Measurements from ENCODE around the gene DLG2.

- TF ChIP-seq HMG20B (CRISPR knock-in tag; IDR thresholded peaks at IDR 0.05) (no peak), EZH2 (IDR thresholded peaks at IDR 0.05; ENCODE audit: borderline replicate concordance, low read depth, low read length) (no peak), CBX8 (IDR thresholded peaks at IDR 0.05; ENCODE audit: borderline replicate concordance, extremely low read depth, low read depth, low read length, poor library complexity, severe bottlenecking) (no peak), PML (IDR thresholded peaks at IDR 0.05; ENCODE audit: low read length) (no peak), CBX1 (IDR thresholded peaks at IDR 0.05; ENCODE audit: low read depth) (no peak), ZBED1 (IDR thresholded peaks at IDR 0.05) (no peak), SMARCE1 (IDR thresholded peaks at IDR 0.05) (no peak), IRF2 (CRISPR knock-in tag; IDR thresholded peaks at IDR 0.05) (no peak), REST (IDR thresholded peaks at IDR 0.05; ENCODE audit: borderline replicate concordance) (no peak), REST (CRISPR knock-in tag; IDR thresholded peaks at IDR 0.05; ENCODE audit: low read depth) (no peak), NCOA4 (IDR thresholded peaks at IDR 0.05; ENCODE audit: partially characterized antibody) (no peak), CCNT2 (IDR thresholded peaks at IDR 0.05; ENCODE audit: borderline replicate concordance, extremely low read depth, insufficient read length, low read depth, low read length) (no peak), THRA (IDR thresholded peaks at IDR 0.05) (no peak)
Observed at GRCh38 chr11:83612891-83613766, 2014.0 kb downstream of the DLG2 start.

Data from K562 (cell line).